AG04450 (cell line): ENCODE results near the gene NPC1L1. TPM values are rescaled to one million over a fixed set of nuclear protein-coding genes. Genes with fewer than 3 reads are reported as not detected.

Source experiments
- CTCF ChIA-PET: fragments of 300-600, 350-600 bp; formaldehyde crosslinking; extraction: SDS; loops from one replicate; lab custom pipeline; 2022; ENCODE audit warnings: antibody characterized with exemption, inconsistent platforms; lab: Charles Lee
- POLR2A ChIA-PET: fragments of 350-600 bp; formaldehyde crosslinking; extraction: SDS; loops from one replicate; lab custom pipeline; 2021; ENCODE audit warnings: antibody characterized with exemption, inconsistent platforms; lab: Yijun Ruan, JAX
- DNase-seq: peaks from one replicate; pipeline ENCODE4 v3.0.0-alpha.2; 2011; ENCODE audit warnings: low read depth, low spot score
- H3K27ac ChIP-seq: one replicate; pipeline ENCODE4 v1.5.1; 2012; ENCODE audit warnings: low read depth, low read length, control low read depth
- H3K27me3 ChIP-seq: one replicate; pipeline ENCODE4 v1.6.0; 2012; ENCODE audit warnings: low read length; ENCODE audit not compliant: control insufficient read depth, insufficient read depth
- H3K4me3 ChIP-seq: 2 replicates; pipeline ENCODE4 v1.5.1; 2011; ENCODE audit warnings: mild to moderate bottlenecking, low read depth, low read length, control low read depth
- H3K9me3 ChIP-seq: 2 replicates; pipeline ENCODE4 v1.5.1; 2012; ENCODE audit warnings: low read length; ENCODE audit not compliant: control insufficient read depth, insufficient read depth
- polyA plus RNA-seq: library from polyadenylated mRNA; depleted of rRNA; stranded (reverse); fragments of >200 nt; gene quantifications from 2 replicates; pipeline ENCODE4 v1.2.3, GENCODE V29; 2011
- TF ChIP-seq, protein P1 (sequence below): IDR thresholded peaks from 2 replicates; pipeline ENCODE4 v1.5.1; 2011; ENCODE audit warnings: low read depth, low read length, control low read depth, inconsistent platforms

The NPC1L1 gene
- polyA plus RNA-seq, 1 experiment, result 0.36 TPM

DNA sequence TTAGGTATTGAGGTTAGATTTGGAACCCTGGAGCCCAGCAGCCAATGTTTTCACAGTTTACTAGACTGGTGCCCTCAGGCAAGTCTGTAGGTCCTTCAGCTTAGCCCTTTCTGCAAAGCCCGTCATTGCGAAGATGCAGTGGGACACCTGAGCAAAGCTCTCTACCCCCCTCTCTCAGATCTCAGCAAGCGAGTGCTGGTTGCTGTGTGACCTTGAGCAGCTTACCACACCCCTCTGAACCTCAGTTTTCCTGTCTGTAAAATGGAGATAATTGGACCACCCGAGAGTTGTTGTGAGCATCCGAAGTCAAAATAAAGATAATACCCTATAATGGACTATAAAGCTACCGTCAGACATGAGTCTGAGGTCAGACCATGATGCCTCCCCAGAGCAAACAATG, 3.7 kb downstream of the NPC1L1 start:
- DNase-seq, result no peak
- TF ChIP-seq, protein P1, sequence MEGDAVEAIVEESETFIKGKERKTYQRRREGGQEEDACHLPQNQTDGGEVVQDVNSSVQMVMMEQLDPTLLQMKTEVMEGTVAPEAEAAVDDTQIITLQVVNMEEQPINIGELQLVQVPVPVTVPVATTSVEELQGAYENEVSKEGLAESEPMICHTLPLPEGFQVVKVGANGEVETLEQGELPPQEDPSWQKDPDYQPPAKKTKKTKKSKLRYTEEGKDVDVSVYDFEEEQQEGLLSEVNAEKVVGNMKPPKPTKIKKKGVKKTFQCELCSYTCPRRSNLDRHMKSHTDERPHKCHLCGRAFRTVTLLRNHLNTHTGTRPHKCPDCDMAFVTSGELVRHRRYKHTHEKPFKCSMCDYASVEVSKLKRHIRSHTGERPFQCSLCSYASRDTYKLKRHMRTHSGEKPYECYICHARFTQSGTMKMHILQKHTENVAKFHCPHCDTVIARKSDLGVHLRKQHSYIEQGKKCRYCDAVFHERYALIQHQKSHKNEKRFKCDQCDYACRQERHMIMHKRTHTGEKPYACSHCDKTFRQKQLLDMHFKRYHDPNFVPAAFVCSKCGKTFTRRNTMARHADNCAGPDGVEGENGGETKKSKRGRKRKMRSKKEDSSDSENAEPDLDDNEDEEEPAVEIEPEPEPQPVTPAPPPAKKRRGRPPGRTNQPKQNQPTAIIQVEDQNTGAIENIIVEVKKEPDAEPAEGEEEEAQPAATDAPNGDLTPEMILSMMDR, result no peak
- CTCF ChIA-PET, result interaction anchor here (0.6 to 0.9 kb wide), 2 partner anchors 16 to 28 kb away, joined by 3 to 4 read pairs; no protein-coding TSS in a partner anchor
- no peak overlapping the region for H3K27ac ChIP-seq
- H3K27me3 ChIP-seq, result no peaks in the 10 kb centered on the region
- no peak overlapping the region for H3K4me3 ChIP-seq
- H3K9me3 ChIP-seq, result peaks cover 3% of the 10 kb centered on the region; the same call in 1 of the 2 replicates
- POLR2A ChIA-PET, result no interaction called here

DNA sequence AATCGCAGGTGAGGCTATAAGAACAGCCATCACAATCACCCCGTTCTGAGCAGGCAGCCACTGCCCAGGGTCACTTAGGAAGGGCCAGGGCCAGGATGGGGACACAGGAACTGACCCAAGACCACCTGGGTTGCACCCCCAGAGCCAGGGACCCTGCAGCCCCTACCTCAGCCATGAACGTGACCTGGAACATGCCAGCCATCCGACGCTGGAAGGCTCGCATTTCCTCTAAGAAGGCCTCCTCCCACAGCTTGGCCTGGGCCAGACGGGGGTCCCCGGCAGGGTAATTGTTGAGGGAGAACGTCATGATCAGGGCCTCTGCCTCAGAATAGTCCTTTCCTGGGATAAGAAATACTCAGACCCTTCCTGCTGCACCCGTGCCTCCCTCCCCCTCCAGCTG, 5.0 kb downstream of the NPC1L1 start:
- CTCF ChIA-PET, result no interaction called here
- H3K27ac ChIP-seq, result no peak overlapping the region
- no peaks in the 10 kb centered on the region for H3K27me3 ChIP-seq
- DNase-seq, result no peak
- TF ChIP-seq, protein P1, result no peak
- POLR2A ChIA-PET, result no interaction called here
- H3K9me3 ChIP-seq, result peaks cover 3% of the 10 kb centered on the region; the same call in 1 of the 2 replicates
- no peak overlapping the region for H3K4me3 ChIP-seq

DNA sequence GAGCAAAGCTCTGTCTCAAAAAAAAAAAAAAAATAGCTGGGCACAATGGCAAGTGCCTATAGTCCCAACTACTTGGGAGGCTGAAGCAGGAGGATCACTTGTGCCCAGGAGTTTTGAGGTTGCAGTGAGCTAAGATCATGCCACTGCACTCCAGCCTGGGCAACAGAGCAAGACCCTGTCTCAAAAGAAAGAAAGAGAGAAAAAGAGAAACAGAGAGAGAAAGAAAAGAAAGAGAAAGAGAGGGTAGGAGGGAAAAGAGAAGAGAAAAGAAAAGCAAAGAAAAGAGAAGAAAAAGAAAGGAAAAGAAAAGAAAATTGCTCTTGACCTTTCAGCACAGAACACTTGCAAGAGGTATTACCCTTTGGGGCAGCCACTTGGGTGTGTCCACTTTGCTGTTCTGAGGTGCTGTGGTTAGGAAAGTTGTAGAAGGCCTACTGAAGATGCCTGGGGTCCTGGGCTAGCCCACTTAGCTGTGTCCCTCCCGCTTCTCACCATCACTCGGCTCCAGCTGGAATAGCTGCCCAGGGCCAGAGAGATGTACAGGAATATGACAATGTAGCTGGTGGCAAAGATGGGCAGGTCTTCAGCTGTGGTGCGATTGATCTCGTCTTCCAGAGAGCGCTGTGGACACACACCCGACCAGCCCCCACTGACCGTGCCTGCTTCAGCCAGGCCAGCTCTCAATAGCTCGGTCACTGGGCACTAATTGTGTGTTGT, 5.6 kb downstream of the NPC1L1 start:
- POLR2A ChIA-PET, result interaction anchor here (0.7 kb wide), 1 partner anchor 295 kb away, joined by 5 read pairs; no protein-coding TSS in a partner anchor
- no peak for DNase-seq
- CTCF ChIA-PET, result interaction anchor here (1.5 to 1.6 kb wide), 3 partner anchors 13 to 58 kb away, joined by 3 to 7 read pairs (median 4); no protein-coding TSS in a partner anchor

DNA sequence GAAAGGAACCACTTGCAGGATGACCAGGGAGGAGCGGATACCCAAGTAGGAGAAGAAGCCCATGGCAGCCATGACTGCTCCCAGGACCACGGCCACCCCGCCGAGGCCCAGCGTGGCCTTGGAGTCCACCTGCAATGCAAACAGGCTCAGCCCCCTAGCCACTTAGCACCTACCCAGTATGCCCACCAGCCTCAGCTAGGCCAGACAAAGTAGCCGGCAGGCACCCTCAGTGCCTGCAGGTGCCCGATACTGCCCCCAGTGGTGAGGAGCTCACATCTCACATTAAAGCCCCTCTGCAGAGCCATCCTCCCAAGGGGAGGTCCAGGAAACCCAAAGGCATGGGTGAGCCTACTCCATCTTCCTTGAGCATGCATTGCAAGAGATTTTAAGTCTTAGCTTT, 6.6 kb downstream of the NPC1L1 start:
- TF ChIP-seq, protein P1, result peak; percentile 47
- ChIA-PET POLR2A (interaction anchor here (0.7 to 1.3 kb wide), 2 partner anchors 22 to 294 kb away, joined by 5 read pairs; no protein-coding TSS in a partner anchor), CTCF (interaction anchor here (0.6 to 1.6 kb wide), 10 partner anchors 8 to 323 kb away, joined by 3 to 7 read pairs (median 4); partner anchors contain the start of gene NUDCD3)
- DNase-seq, result no peak
- Histone ChIP-seq H3K9me3 (peaks cover 3% of the 10 kb centered on the region; the same call in 1 of the 2 replicates), H3K27me3 (no peaks in the 10 kb centered on the region), H3K4me3 (no peak overlapping the region), H3K27ac (peak overlapping the region; percentile 23)

More for the DNA sequence above, 5.6 kb downstream of the NPC1L1 start:
- Histone ChIP-seq H3K4me3 (no peak overlapping the region), H3K27me3 (no peaks in the 10 kb centered on the region), H3K27ac (no peak overlapping the region), H3K9me3 (peaks cover 3% of the 10 kb centered on the region; the same call in 1 of the 2 replicates)
- TF ChIP-seq, protein P1, result no peak

DNA sequence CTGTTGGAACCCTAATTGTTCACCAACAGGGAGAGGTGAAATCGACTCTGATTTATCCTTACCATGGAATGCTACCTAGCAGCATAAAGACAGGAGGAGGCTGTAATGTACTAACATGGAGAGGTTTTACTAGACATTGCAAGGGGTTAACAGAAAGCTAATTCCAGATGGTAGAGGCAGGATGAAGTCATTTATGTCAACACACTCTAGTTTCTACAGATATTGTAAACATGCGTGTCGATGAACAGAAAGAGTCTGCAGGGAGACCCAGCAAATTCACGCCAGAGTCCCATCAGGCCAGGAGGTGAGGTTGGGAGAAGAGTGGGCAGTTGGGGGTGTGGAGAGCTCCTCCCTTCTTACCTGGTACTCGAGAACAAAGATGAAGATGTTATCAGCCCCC, 7.0 kb downstream of the NPC1L1 start:
- DNase-seq, result peak; percentile 42
- TF ChIP-seq, protein P1, result no peak
- POLR2A ChIA-PET, result interaction anchor here (0.7 to 1.3 kb wide), 2 partner anchors 22 to 34 kb away, joined by 3 to 5 read pairs; no protein-coding TSS in a partner anchor

More for the DNA sequence above, 7.0 kb downstream of the NPC1L1 start:
- Histone ChIP-seq H3K27me3 (no peaks in the 10 kb centered on the region), H3K9me3 (peaks cover 3% of the 10 kb centered on the region; the same call in 1 of the 2 replicates), H3K27ac (peak overlapping the region; percentile 84), H3K4me3 (no peak overlapping the region)
- CTCF ChIA-PET, result interaction anchor here (0.6 to 1.6 kb wide), 11 partner anchors 9 to 323 kb away, joined by 3 to 7 read pairs (median 4); partner anchors contain the start of gene NUDCD3
